HG03045 (cell line): ENCODE measurements around the gene RIN1.
A peak's percentile ranks its signal among the peaks of the same experiment; 100 is the strongest.

Source experiments
- ATAC-seq: cut with Tn5 transposase; IDR thresholded peaks from one replicate; pipeline ENCODE4 v1.9.1; 2021; ENCODE audit warnings: mild to moderate bottlenecking, moderate library complexity; ENCODE audit not compliant: unreplicated experiment

The RIN1 gene

DNA sequence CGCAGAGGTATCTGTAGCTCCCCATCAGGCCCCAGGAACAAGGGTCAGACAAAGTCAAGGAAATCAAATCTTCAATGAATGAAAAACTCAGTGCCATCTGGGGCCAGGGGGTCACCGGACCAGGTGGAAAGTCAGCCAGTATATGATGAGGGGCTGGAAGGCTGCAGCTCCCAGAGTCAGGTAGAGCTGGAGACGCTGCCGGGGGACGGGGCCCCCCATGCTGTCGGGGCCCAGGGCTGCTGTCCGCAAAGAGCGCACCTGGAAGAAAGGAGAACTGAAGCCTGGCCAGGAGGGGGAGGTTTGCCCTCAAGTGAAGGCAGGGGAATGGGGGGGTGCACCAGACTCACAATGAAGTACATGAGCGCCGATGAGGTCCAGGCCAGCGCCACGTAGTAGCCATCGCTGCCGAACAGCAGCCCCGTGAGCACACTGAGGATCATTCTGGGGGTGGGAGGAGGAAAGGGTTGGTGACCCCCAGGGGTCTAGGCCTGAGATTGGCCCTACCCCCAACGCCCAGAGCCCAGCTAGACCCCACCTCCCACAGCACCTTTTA is 51.6 kb downstream of the RIN1 start:
- ATAC-seq, result no peak

DNA sequence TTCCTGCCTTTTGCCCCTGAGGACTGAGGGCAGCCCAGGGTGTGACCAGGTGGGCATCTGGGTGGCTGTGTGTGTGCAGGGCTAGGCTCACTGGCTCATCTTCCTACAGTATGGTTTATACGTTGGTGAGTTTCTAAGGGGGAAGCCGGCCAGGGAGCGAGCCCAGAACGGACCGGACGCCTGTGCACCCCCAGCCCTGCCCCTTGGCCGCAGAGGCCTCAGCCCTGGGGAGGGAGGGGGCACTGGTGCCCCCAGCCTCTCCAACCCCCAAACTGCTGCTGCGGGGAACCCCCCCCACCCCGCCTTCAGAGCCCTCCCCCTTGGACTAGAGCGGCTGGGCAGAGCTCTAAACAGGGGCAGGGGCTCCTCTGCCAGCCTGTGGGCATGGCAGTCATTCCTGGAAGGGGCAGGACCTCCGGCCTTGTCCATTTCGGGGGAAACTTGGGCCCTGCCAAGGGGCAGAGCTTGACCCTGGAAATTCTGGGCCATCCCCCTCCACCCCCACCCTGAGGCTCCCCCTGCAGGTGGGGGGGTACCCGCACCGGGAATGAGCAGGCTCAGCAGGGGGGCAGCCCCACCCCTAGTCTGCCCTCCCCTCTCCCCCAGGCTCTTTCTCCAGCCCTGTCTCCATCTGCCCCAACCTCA is 52.7 kb downstream of the RIN1 start:
- no peak for ATAC-seq

DNA sequence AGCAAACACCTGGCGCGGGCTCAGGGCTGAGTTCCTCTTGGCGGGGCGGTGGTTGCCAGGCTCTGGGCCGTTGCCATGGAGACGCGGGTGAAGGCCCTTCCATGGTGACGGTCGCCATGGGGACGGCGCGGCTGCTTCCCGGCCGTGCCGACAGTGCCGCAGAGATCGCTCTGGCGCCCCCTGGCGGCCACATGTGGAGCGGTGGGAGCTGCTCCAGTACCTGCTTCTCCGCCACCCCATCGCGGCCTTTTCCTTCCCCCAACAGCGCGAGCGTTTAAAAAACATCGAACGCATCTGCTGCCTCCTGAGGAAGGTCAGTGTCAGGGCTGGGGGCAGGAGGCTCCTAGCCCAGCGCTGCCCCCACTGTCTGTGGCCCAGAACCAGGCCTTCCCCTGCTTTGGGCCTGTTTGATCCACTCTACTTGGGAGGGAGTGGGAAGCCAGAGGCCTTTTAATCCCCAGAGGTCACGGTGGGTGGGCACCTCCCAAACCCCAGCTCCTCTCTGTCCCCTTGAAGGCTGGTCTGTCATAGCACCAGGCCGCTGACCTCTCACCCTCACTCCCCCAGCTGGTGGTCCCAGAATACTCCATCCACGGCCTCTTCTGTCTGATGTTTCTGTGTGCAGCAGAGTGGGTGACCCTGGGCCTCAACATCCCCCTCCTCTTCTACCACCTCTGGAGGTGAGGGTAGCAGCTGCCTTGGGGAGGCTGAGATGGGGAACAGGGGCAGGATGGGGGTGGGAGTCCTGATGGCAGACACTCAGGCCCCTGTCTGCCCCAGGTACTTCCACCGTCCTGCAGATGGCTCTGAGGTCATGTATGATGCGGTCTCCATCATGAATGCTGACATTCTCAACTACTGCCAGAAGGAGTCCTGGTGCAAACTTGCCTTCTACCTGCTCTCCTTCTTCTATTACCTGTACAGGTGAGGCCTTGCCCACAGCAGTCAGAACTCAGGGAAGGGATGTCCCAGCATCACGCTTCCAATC is 53.5 kb downstream of the RIN1 start:
- ATAC-seq, result peak; percentile 70
